Forelimb muscle (tissue), 1 donor: Measurements from ENCODE around the gene PPP2R5A. TPM values are rescaled to one million over a fixed set of nuclear protein-coding genes. Genes with fewer than 3 reads are reported as not detected.
"Not testable (repeated sequence)": the region's sequence is repeated elsewhere in the genome, so short reads cannot be mapped to it uniquely, and the experiment has no call there.

ENCODE experiments used
- DNase-seq: peaks from one replicate; pipeline ENCODE4 v3.0.0-alpha.2; 2013; ENCODE audit warnings: low read depth
- polyA plus RNA-seq: library from polyadenylated mRNA; unstranded; fragments of 120-200 nt; gene quantifications from one replicate; pipeline ENCODE4 v1.2.1, GENCODE V29; 2013; ENCODE audit not compliant: insufficient read length

PPP2R5A gene
- polyA plus RNA-seq, 1 donor: 27.7 TPM

- DNase-seq: no peak
Measured at GRCh38 chr1:212355230-212355969, 70.2 kb downstream of the PPP2R5A start.

- DNase-seq: no peak
Measured at GRCh38 chr1:212359794-212360479, 74.7 kb downstream of the PPP2R5A start.

- DNase-seq: no peak
Measured at GRCh38 chr1:212364985-212365384, 79.8 kb downstream of the PPP2R5A start.

GRCh38 chr1:212366901-212367300, 81.7 kb downstream of the PPP2R5A start:
- no peak for DNase-seq

GRCh38 chr1:212367474-212368072, 82.4 kb downstream of the PPP2R5A start:
- no peak for DNase-seq

- peak; percentile 2 for DNase-seq
Measured at GRCh38 chr1:212368073-212368484, 82.9 kb downstream of the PPP2R5A start.

GRCh38 chr1:212375986-212376385, 90.8 kb downstream of the PPP2R5A start:
- no peak for DNase-seq

- DNase-seq: no peak
Measured at GRCh38 chr1:212377644-212378043, 92.4 kb downstream of the PPP2R5A start.

GRCh38 chr1:212379366-212379765, 94.2 kb downstream of the PPP2R5A start:
- DNase-seq: no peak

- DNase-seq: no peak
Measured at GRCh38 chr1:212381397-212382035, 96.3 kb downstream of the PPP2R5A start.

- no peak for DNase-seq
Measured at GRCh38 chr1:212386029-212386428, 100.8 kb downstream of the PPP2R5A start.

GRCh38 chr1:212388985-212389716, 103.9 kb downstream of the PPP2R5A start:
- no peak for DNase-seq

GRCh38 chr1:212395678-212396437, 110.6 kb downstream of the PPP2R5A start:
- not testable (repeated sequence) for DNase-seq

GRCh38 chr1:212396638-212397037, 111.4 kb downstream of the PPP2R5A start:
- no peak for DNase-seq

GRCh38 chr1:212397171-212397570, 112.0 kb downstream of the PPP2R5A start:
- no peak for DNase-seq

- no peak for DNase-seq
Measured at GRCh38 chr1:212401042-212401441, 115.8 kb downstream of the PPP2R5A start.

GRCh38 chr1:212401838-212402582, 116.8 kb downstream of the PPP2R5A start:
- no peak for DNase-seq

GRCh38 chr1:212402666-212403321, 117.6 kb downstream of the PPP2R5A start:
- DNase-seq: no peak

- no peak for DNase-seq
Measured at GRCh38 chr1:212410231-212410820, 125.1 kb downstream of the PPP2R5A start.
